Measurements from ENCODE around the gene ELAVL3. TPM values are rescaled to one million over a fixed set of nuclear protein-coding genes. Genes with fewer than 3 reads are reported as not detected.

Gene ELAVL3
- total and polyA plus RNA-seq, 2 of the 4 experiments (the other 2 are of a cell fraction): not detected

GRCh38 chr19:11410682-11411081, 70.2 kb downstream of the ELAVL3 start:
- Histone ChIP-seq H4K8ac (ENCODE audit: low read depth in 2 of 2, low read length in 2 of 2) (no peak overlapping the region), H2AK5ac (ENCODE audit: low read depth, low read length) (no peak overlapping the region), H2AK9ac (replicated peaks; ENCODE audit: low read depth, low read length, poor library complexity) (no peak overlapping the region), H3K36me3 (ENCODE audit: control insufficient read depth, insufficient read depth, low read length) (no peaks in the 10 kb centered on the region), H3K14ac (replicated peaks; ENCODE audit: low read depth, low read length) (no peak overlapping the region), H3K18ac (ENCODE audit: low read depth, low read length) (no peak overlapping the region), H3K23ac (ENCODE audit: low read depth, low read length) (no peak overlapping the region), H2AFZ (replicated peaks; ENCODE audit: low read length, poor library complexity) (no peak overlapping the region), H2BK120ac (ENCODE audit: low read depth, low read length) (no peak overlapping the region), H3K4me1 (ENCODE audit: control insufficient read depth, insufficient read depth, low read length) (no peaks in the 10 kb centered on the region), H4K91ac (ENCODE audit: insufficient read depth, low read depth, low read length) (no peak overlapping the region), H3K27ac (ENCODE audit: insufficient read depth, low read length) (no peak overlapping the region), H4K20me1 (ENCODE audit: insufficient read depth, low read length) (no peaks in the 10 kb centered on the region; the same call in 1 of the 2 replicates), H2BK15ac (ENCODE audit: low read depth, low read length) (no peak overlapping the region), H2BK20ac (ENCODE audit: low read depth, low read length) (no peak overlapping the region), H3K9me3 (ENCODE audit: control insufficient read depth, insufficient read depth, low read length) (no peaks in the 10 kb centered on the region), H3K27me3 (ENCODE audit: control insufficient read depth, insufficient read depth, low read length) (peaks cover 2% of the 10 kb centered on the region), H3K9me1 (ENCODE audit: insufficient read depth, low read length) (no peaks in the 10 kb centered on the region), H3K4me3 (ENCODE audit: insufficient read depth, low read depth, low read length) (no peak overlapping the region), H4K5ac (ENCODE audit: low read depth, low read length) (no peak overlapping the region), H2BK5ac (ENCODE audit: low read depth, low read length, poor library complexity, severe bottlenecking) (no peak overlapping the region), H3K79me1 (ENCODE audit: low read depth in 1 of 2, low read length in 2 of 2) (no peaks in the 10 kb centered on the region), H3K4me2 (ENCODE audit: low read depth, low read length) (no peak overlapping the region), H3K9ac (ENCODE audit: low read depth, low read length) (no peak overlapping the region), H3K4ac (ENCODE audit: low read depth, low read length) (no peak overlapping the region), H3K56ac (ENCODE audit: extremely low read depth, insufficient read depth, low read length) (no peak overlapping the region)
- POLR2A ChIA-PET (ENCODE audit: unreplicated experiment): no interaction called here
- BruUV-seq (replicated peaks): no TSS peak
- CTCF ChIA-PET: interaction anchor here (1.5 kb wide), 1 partner anchor 14 kb away, joined by 3 read pairs; no protein-coding TSS in a partner anchor
- TF ChIP-seq FOS (IDR thresholded peaks at IDR 0.05; ENCODE audit: low read depth, low read length) (no peak), USF2 (IDR thresholded peaks at IDR 0.05; ENCODE audit: low read depth, low read length) (no peak)
- TF ChIP-seq, protein P1, sequence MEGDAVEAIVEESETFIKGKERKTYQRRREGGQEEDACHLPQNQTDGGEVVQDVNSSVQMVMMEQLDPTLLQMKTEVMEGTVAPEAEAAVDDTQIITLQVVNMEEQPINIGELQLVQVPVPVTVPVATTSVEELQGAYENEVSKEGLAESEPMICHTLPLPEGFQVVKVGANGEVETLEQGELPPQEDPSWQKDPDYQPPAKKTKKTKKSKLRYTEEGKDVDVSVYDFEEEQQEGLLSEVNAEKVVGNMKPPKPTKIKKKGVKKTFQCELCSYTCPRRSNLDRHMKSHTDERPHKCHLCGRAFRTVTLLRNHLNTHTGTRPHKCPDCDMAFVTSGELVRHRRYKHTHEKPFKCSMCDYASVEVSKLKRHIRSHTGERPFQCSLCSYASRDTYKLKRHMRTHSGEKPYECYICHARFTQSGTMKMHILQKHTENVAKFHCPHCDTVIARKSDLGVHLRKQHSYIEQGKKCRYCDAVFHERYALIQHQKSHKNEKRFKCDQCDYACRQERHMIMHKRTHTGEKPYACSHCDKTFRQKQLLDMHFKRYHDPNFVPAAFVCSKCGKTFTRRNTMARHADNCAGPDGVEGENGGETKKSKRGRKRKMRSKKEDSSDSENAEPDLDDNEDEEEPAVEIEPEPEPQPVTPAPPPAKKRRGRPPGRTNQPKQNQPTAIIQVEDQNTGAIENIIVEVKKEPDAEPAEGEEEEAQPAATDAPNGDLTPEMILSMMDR (conservative IDR thresholded peaks at IDR 0.05; ENCODE audit: low read depth, low read length): no peak
- TF ChIP-seq, protein P2, sequence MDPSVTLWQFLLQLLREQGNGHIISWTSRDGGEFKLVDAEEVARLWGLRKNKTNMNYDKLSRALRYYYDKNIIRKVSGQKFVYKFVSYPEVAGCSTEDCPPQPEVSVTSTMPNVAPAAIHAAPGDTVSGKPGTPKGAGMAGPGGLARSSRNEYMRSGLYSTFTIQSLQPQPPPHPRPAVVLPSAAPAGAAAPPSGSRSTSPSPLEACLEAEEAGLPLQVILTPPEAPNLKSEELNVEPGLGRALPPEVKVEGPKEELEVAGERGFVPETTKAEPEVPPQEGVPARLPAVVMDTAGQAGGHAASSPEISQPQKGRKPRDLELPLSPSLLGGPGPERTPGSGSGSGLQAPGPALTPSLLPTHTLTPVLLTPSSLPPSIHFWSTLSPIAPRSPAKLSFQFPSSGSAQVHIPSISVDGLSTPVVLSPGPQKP (IDR thresholded peaks at IDR 0.05; ENCODE audit: borderline replicate concordance, low read depth, low read length): no peak
- intact Hi-C loops (cut with micrococcal nuclease) (no loop called here), in situ Hi-C loops (cut with MboI; ENCODE audit: low sequenced_read_pairs) (no loop called here), dilution Hi-C loops (cut with HindIII; ENCODE audit: low sequenced_read_pairs, unreplicated experiment) (no loop called here)
- 88% methylated on average over 1 of the region's 8 CpGs; no CpG with 5 or more reads in 1 of the 2 experiments for WGBS, 2 experiments (ENCODE audit: extremely low coverage in 2 of 2, insufficient read length in 1 of 2)
- peak; percentile 37 for DNase-seq
- ATAC-seq (ENCODE audit: low read depth): peak; percentile 46
